ENCODE data around the gene UBQLN3. TPM values are rescaled to one million over a fixed set of nuclear protein-coding genes. Genes with fewer than 3 reads are reported as not detected.

Gene UBQLN3
- 0.05 TPM in 1 of 2 replicates, not detected in the other for polyA plus RNA-seq (2011; rRNA removed)
- polyA minus RNA-seq (2011; rRNA and poly(A)+ RNA removed): 0.24 TPM in 1 of 2 replicates, not detected in the other

DNA sequence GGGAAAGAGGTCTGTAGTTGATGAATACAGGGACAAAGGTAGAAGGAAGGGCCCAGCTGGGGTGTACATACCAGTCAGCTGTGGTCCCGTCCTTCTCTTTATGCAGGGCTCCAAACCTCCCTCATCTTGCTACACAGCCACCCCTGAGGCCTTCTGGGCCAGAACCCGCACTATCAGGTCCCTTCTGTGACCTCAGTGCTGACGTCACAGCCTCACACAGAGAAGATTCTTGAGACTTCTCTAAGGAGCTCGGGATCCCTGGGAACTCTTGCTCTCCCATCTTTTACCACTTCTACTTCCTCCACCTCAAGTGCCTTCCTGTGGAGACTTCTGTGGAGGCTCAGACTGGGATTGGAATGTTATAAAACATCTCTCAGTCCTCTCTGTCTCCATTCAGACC is at the start of gene UBQLN3:
Gene UBQLN3, minus strand, starts transcription at position 155 of the 400 bp plus-strand sequence. CDS start 399 bp downstream, outside the sequence.
- Histone ChIP-seq H3K27me3 (ENCODE audit: control insufficient read depth, insufficient read depth, low read length) (no peaks in the 10 kb centered on the region), H3K36me3 (ENCODE audit: control insufficient read depth, insufficient read depth, low read length) (no peaks in the 10 kb centered on the region), H3K4me3 (ENCODE audit: low read depth, low read length) (no peak within 1 kb of the TSS)
- TF ChIP-seq, protein P1, sequence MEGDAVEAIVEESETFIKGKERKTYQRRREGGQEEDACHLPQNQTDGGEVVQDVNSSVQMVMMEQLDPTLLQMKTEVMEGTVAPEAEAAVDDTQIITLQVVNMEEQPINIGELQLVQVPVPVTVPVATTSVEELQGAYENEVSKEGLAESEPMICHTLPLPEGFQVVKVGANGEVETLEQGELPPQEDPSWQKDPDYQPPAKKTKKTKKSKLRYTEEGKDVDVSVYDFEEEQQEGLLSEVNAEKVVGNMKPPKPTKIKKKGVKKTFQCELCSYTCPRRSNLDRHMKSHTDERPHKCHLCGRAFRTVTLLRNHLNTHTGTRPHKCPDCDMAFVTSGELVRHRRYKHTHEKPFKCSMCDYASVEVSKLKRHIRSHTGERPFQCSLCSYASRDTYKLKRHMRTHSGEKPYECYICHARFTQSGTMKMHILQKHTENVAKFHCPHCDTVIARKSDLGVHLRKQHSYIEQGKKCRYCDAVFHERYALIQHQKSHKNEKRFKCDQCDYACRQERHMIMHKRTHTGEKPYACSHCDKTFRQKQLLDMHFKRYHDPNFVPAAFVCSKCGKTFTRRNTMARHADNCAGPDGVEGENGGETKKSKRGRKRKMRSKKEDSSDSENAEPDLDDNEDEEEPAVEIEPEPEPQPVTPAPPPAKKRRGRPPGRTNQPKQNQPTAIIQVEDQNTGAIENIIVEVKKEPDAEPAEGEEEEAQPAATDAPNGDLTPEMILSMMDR (IDR thresholded peaks at IDR 0.05; ENCODE audit: insufficient read depth, low read depth, low read length): no peak
- DNase-seq (ENCODE audit: low read depth): no peak
- ChIA-PET CTCF (no interaction called here), POLR2A (no interaction called here)

DNA sequence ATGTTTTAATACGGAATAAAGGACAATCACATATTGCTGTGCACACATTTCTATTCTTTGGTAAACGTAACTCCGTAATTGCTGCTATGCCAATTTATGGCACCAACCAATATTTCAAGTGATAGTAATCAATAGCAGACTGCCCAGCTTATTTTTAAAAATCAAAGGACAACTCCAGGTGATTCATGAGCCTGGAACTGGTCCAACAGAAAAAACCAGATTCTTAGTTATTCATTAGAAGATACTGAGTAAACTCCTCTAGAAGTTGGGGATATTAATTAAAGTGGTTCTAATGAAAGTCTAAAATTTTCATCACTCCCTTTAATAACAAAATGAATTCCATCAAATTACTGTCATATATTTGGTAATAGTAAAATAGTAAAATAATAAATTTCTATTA is 48.0 kb upstream of the UBQLN3 start:
- TF ChIP-seq, protein P1 (IDR thresholded peaks at IDR 0.05; ENCODE audit: insufficient read depth, low read depth, low read length): no peak
- no peaks in the 10 kb centered on the region for H3K36me3 ChIP-seq (ENCODE audit: control insufficient read depth, insufficient read depth, low read length)
- ChIA-PET POLR2A (no interaction called here), CTCF (interaction anchor here (0.7 kb wide), 1 partner anchor 82 kb away, joined by 3 read pairs; no protein-coding TSS in a partner anchor)
- no peaks in the 10 kb centered on the region; the same call in 1 of the 2 replicates for H3K27me3 ChIP-seq (ENCODE audit: control insufficient read depth, insufficient read depth, low read length)
- no peak overlapping the region for H3K4me3 ChIP-seq (ENCODE audit: low read depth, low read length)
- no peak for DNase-seq (ENCODE audit: low read depth)

DNA sequence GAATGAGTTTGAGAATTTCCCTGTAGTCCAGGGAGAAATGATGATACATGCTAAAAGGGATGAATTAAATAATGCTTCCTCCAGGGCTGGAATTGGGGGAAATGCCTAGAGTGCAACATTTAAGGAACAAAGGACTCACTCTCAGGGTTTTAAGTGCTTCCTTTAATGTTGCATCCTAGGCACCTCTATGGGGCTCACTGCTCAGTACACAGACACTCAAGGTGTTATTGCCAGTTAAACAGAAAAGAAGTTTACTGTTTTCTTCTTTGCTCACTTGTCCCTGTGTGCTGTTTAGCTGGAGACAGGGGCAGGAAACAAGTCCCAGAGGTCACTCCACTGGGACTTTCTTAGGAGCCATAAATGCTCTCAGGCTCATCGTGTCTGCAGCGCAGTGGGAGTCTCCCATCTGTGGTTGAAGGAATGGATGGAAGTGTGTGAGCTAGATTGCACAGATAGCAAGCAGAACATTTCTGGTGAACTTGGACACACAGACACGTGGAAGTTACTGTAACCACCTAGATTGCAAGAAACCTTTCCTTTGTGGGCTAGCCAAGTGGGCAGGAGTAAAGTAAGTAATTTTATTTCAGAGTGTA is 46.9 kb upstream of the UBQLN3 start:
- H3K36me3 ChIP-seq (ENCODE audit: control insufficient read depth, insufficient read depth, low read length): no peaks in the 10 kb centered on the region
- DNase-seq (ENCODE audit: low read depth): no peak
- ChIA-PET CTCF (interaction anchor here (1.9 kb wide), 1 partner anchor 80 kb away, joined by 4 read pairs; no protein-coding TSS in a partner anchor), POLR2A (no interaction called here)
- no peaks in the 10 kb centered on the region; the same call in 1 of the 2 replicates for H3K27me3 ChIP-seq (ENCODE audit: control insufficient read depth, insufficient read depth, low read length)
- H3K4me3 ChIP-seq (ENCODE audit: low read depth, low read length): no peak overlapping the region
- TF ChIP-seq, protein P1 (IDR thresholded peaks at IDR 0.05; ENCODE audit: insufficient read depth, low read depth, low read length): no peak

DNA sequence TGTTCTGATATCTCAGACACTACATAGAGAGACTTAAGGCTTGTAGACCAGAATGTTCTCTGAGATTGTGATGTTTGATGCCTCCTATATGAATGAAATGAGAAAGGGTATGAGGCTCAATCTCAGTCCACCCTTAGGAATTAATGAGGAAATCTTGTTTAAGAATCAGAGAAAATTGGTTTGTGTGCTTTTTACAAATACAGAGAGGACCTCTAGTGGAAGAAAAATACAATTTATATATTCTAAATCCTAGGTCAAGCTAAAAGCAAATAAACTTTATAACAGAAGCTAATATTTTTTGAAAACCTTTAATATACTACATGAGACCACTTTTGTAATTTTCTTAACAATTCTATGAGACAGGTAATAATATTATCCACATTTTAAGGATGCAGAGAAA is 43.6 kb upstream of the UBQLN3 start:
- ChIA-PET CTCF (interaction anchor here (0.8 kb wide), 1 partner anchor 77 kb away, joined by 3 read pairs; no protein-coding TSS in a partner anchor), POLR2A (no interaction called here)
- no peak for DNase-seq (ENCODE audit: low read depth)
- no peaks in the 10 kb centered on the region; the same call in 1 of the 2 replicates for H3K27me3 ChIP-seq (ENCODE audit: control insufficient read depth, insufficient read depth, low read length)
- no peak overlapping the region for H3K4me3 ChIP-seq (ENCODE audit: low read depth, low read length)
- TF ChIP-seq, protein P1 (IDR thresholded peaks at IDR 0.05; ENCODE audit: insufficient read depth, low read depth, low read length): no peak
- no peaks in the 10 kb centered on the region for H3K36me3 ChIP-seq (ENCODE audit: control insufficient read depth, insufficient read depth, low read length)

DNA sequence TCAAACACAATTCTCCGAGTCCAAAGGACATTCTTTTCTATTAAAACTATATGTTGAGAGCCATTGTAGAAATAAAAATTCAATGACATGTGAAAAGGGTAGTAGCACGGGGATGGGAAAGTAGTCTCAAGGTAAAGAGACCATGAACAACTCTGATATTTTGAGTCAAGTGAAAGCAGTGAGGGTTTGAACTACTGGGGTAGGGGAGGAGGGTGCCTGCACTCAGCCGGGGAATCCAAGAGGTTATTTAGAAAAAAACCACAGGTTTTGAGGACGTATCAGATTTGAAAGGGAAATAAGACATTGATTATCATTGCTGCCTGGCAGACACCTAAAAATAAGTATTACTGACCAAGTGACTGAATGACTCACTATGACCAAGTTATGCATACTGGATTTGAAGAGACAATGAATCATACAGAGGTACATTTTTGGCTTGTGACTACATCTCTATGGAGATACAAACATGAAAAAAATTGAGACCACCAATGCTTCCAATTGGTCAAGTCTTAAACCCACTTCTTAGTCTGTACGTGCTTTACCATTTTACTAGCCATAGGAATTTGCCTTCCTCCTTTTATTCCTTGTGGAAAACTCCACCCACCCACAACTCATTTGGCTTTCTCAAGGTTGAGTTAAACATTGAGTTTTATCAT is 40.8 kb upstream of the UBQLN3 start:
- DNase-seq (ENCODE audit: low read depth): peak; percentile 51
- Histone ChIP-seq H3K36me3 (ENCODE audit: control insufficient read depth, insufficient read depth, low read length) (no peaks in the 10 kb centered on the region), H3K27me3 (ENCODE audit: control insufficient read depth, insufficient read depth, low read length) (no peaks in the 10 kb centered on the region), H3K4me3 (ENCODE audit: low read depth, low read length) (no peak overlapping the region)
- TF ChIP-seq, protein P1 (IDR thresholded peaks at IDR 0.05; ENCODE audit: insufficient read depth, low read depth, low read length): no peak
- CTCF ChIA-PET: no interaction called here
- POLR2A ChIA-PET: no interaction called here

All from BJ (cell line).